ENCODE measurements around the gene ALX3. TPM values are rescaled to one million over a fixed set of nuclear protein-coding genes. Genes with fewer than 3 reads are reported as not detected.

ALX3 gene
- total and polyA plus RNA-seq, 10 of the 15 experiments (the other 5 are each of a cell fraction or from before 2014, with no cell fraction given) = not detected

DNA sequence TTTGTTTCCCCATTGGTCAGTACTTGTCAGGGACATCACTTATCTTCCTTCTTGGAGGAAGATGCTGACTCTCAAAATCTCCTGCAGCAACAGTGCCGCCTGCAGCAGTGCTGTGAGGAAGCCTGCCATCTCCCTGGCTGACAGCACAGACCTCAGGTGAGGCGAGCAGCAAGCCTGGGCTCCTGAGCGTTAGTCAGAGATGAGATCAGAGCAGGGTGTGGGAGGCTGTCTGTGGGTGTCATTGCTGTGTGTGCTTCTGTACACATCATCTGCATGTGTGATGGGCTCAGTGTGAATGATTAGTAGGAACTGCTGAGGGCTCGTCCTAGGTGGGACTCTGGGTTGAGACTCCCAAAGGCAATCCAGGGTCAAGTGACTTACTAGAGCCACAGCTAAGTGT lies 29.9 kb downstream of the ALX3 start:
- Histone ChIP-seq H3K36me3 (ENCODE audit: control insufficient read depth in 2 of 2, insufficient read depth in 2 of 2, low read length in 1 of 2) (peaks cover 31 to 41% of the 10 kb centered on the region in 2 experiments), H2AFZ (ENCODE audit: control insufficient read depth, low read depth, low read length) (no peak overlapping the region), H3K9me3 (replicated peaks; ENCODE audit: control insufficient read depth, insufficient read depth, low read length) (no peaks in the 10 kb centered on the region), H3K79me2 (ENCODE audit: control insufficient read depth, insufficient read depth, low read length) (peaks cover 9% of the 10 kb centered on the region), H3K4me3 (no peak overlapping the region), H3K27ac (ENCODE audit: control insufficient read depth, insufficient read depth) (no peak overlapping the region), H3K4me1 (ENCODE audit: control insufficient read depth, insufficient read depth, low read length) (peaks cover 8% of the 10 kb centered on the region), H3K9ac (ENCODE audit: control insufficient read depth, insufficient read depth, low read length) (no peak overlapping the region), H3K4me2 (ENCODE audit: control insufficient read depth, insufficient read depth) (no peak overlapping the region), H4K20me1 (ENCODE audit: control insufficient read depth, insufficient read depth) (no peaks in the 10 kb centered on the region; the same call in 1 of the 2 replicates), H3K27me3 (replicated peaks in 1 of 2; ENCODE audit: control insufficient read depth in 2 of 2, insufficient read depth in 2 of 2, low read length in 1 of 2) (no peaks in the 10 kb centered on the region)
- intact Hi-C loops (cut with micrococcal nuclease; ENCODE audit: unreplicated experiment) (no loop called here), in situ Hi-C loops (cut with MboI) (no loop called here)
- CTCF ChIA-PET = interaction anchor here (0.8 to 4.1 kb wide), 3 partner anchors 11 to 20 kb away, joined by 3 to 21 read pairs (median 4); no protein-coding TSS in a partner anchor
- no peak for FAIRE-seq
- BruUV-seq (replicated peaks) = no TSS peak
- TF ChIP-seq RELA (IDR thresholded peaks at IDR 0.05; ENCODE audit: borderline replicate concordance, partially characterized antibody) (no peak), ZBTB4 (CRISPR knock-in tag; IDR thresholded peaks at IDR 0.05) (no peak), CREM (IDR thresholded peaks at IDR 0.05; ENCODE audit: low read depth) (no peak), MEF2B (IDR thresholded peaks at IDR 0.05; ENCODE audit: partially characterized antibody, poor library complexity, severe bottlenecking) (no peak), TBL1XR1 (IDR thresholded peaks at IDR 0.05; ENCODE audit: low read depth, low read length) (no peak)
- ATAC-seq = no peak
- no peak for DNase-seq (ENCODE audit: low read depth, low spot score)
- POLR2A ChIA-PET = interaction anchor here (0.8 kb wide), 1 partner anchor 427 kb away, joined by 3 read pairs; no protein-coding TSS in a partner anchor
- RAD21 ChIA-PET (ENCODE audit: unreplicated experiment) = no interaction called here
- 82% methylated on average over 4 of the region's 4 CpGs for WGBS (ENCODE audit: insufficient coverage, insufficient replicate concordance, low lambda C conversion rate, missing lambda C conversion rate)
- SMC1A ChIA-PET (ENCODE audit: uncharacterized antibody, unreplicated experiment) = no interaction called here

Measured in GM12878 (cell line).